SW480 (cell line): ENCODE data around the gene TCF7L2.

ENCODE experiments used
- DNase-seq: peaks from one replicate; pipeline ENCODE4 v3.0.0-alpha.2; 2016; ENCODE audit warnings: low spot score

The TCF7L2 gene

GRCh38 chr10:112946649-112947048, 3.4 kb upstream of the TCF7L2 start:
- DNase-seq: no peak

DNA sequence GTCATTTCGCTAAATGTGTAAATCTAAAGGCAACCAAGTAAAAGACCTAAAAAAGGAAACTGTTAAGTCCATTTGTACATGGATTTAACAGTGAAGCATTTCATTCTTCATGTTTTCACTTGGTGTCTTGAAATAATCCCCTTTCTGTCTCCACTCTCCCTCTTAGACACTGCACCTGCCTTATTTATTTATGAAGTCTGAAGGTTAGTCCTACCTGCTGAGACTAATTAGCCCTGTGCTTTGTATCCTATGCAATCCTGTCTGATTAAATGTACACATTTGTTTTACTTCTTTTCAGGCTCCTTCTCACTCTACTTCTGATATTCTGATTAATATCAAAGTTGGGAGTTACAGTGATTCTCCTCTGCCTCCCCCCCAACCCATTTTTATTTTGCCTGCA, 1.9 kb upstream of the TCF7L2 start:
- DNase-seq: no peak

DNA sequence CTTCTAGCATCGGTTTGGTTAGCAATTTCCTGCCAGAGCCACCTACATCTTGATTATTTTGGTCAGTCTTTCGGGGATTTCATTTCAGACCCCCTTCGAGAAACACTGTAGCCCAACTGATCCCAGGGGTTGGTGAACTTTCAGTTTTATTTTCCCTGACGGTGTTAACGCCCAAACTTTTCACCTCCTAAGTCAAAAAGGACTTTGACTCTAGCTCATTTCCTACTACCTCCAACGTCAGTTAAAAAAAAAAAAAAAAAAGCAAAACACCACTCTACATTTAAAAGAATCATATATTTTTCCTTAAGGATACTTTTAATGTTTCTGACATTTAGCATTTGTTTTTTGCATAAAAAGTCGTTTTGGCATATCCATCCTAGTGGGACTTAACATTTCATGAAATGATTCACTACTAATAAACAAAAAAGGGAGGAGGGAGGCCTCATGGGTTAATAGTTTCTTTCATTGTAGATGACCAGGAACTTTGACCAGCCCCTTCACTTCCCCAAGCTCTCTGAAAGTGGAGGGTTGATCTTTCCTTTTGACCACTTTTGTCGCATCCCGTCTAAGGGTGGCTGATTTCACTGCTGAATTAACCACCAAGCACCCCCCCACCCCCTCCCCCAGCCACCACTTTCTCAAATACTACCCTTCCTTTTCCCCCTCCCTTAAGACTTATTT, 764 bp upstream of the TCF7L2 start:
- peak; percentile 68 for DNase-seq

DNA sequence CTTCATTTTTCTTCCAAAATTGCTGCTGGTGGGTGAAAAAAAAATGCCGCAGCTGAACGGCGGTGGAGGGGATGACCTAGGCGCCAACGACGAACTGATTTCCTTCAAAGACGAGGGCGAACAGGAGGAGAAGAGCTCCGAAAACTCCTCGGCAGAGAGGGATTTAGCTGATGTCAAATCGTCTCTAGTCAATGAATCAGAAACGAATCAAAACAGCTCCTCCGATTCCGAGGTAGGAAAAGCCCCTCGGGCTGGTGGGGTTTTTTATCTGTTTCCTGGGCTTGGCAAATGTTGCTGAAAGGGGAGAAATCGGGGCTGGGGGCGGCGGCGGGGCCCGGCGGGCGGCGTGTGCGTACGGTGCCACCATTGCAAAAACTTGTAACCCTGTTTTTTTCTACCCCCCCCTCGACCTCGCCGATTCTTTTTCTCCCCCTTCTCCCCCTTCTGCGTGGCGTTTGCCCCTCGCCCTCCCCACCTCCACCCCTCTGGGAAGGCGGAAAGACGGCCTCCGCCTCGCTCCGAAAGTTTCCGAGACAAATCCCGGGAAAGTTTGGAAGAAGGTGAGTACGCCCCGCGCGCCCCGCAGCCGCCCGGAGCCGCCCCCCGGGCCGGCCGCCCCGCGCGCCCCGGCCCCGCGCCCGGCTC, 789 bp downstream of the TCF7L2 start:
- DNase-seq: peak; percentile 49

DNA sequence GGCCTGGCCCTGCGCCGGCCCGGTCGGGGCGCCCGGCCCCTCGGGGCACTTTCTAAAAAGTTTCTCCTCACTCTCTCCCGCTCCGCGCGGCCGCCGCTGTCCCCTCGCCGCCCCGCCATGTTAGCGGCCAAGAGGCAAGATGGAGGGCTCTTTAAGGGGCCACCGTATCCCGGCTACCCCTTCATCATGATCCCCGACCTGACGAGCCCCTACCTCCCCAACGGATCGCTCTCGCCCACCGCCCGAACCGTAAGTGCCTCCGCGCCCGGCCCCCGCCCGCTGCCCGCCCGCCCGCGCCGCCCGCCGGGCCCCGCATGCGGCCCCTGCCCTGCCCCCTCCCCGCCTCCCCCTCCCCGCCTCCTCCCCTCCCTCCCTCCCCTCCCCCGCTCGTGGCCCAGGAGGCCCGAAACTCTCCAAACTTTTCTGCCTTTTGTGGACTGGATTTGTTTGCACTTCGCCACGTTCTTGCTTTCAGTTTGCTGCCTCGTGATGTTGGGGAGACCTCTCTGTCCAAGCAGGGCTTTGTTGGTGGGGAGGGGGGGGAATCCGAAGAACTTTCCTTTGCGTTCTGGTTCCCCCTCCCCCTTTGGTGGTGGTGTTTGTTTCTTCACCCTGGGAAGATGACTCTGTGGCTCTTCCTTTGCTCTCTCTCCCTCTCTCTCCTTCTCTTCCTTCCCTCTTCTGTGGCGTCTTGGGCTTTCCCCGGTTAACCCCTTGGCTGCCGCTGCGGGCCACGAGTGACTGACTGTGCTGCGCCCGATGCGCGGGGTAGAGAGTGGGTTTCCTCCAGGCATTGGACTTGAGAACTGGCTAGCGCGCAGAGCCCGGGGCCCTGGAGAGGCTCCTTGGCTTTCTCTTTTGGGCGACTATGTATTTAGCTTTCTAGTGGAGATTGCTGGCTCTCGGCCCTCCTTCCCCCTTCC, 1.6 kb downstream of the TCF7L2 start:
- peak; percentile 44 for DNase-seq

- no peak for DNase-seq
Observed at GRCh38 chr10:112952282-112953173, 2.5 kb downstream of the TCF7L2 start.

- DNase-seq: peak; percentile 33
Observed at GRCh38 chr10:112953174-112954159, 3.4 kb downstream of the TCF7L2 start.

GRCh38 chr10:112954974-112955581, 5.0 kb downstream of the TCF7L2 start:
- DNase-seq: no peak

GRCh38 chr10:112955582-112956421, 5.8 kb downstream of the TCF7L2 start:
- peak; percentile 22 for DNase-seq

- DNase-seq: no peak
Observed at GRCh38 chr10:112956631-112957350, 6.7 kb downstream of the TCF7L2 start.

GRCh38 chr10:112957640-112958092, 7.6 kb downstream of the TCF7L2 start:
- DNase-seq: no peak

- DNase-seq: no peak
Observed at GRCh38 chr10:112958275-112958995, 8.4 kb downstream of the TCF7L2 start.

GRCh38 chr10:112959207-112959838, 9.3 kb downstream of the TCF7L2 start:
- peak; percentile 41 for DNase-seq

DNA sequence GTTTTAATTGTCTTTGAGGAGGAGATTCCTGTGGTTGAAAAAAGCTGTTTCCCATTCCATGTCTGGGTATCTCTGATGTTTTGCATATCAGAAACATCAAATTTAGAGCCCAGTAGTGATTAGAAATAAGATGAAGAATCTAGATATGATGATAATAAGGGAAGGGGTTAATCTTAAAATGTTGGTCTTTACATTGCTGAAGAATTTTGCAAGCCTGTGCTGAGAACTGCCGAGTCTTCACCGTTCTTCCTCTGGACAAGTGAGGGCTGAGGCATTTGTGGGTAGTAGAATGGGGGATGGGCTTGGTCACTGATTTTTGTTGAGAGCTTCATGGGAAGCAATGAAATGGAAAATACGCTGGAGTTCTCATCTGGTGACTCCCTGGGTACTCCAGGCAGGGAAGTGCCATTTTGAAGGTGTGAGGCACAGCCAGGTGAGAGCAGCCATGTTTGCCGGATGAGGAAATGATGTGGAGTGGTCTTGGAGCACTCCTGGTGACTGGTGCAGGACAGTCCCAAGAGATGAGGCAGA, 10.2 kb downstream of the TCF7L2 start:
- DNase-seq: no peak

- DNase-seq: no peak
Observed at GRCh38 chr10:112961609-112962008, 11.6 kb downstream of the TCF7L2 start.

DNA sequence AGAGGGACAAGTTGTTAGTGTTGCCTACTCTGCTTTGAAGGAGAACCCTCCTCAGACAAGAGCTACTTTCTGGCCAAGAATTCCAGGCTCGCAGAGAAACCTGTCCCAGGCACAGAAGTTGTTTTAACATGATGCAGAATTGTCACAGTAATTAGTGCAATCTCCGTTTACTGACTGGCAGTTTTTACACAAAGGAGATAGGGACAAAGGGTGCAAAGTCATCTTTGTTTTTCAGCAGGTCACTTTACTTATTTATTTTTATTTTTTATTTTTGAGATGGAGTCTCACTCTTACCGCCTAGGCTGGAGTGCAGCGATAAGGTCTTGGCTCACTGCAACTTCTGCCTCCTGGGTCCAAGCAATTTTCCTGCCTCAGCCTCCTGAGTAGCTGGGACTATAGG, 12.3 kb downstream of the TCF7L2 start:
- DNase-seq: no peak

DNA sequence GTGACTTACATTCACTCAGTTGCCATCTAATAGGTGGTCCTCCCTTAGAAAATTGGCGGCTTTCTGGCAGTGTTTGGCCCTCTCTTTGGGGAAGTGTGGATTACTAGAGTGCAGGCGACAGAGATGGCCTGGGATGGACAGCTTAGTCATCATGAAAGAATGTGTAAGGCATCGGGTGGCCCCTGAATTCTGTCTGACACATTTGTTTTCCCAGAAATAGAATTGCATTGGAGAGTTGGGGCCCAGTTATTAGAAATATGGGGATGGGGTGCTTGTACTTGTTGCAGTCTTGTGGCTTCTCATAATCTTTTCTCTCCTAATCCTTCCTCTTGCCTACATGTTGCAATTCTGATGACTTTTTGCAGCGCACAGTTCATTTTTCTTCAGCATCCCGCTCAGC, 13.8 kb downstream of the TCF7L2 start:
- peak; percentile 64 for DNase-seq
